Liver (tissue), 9 donors: ENCODE measurements around the gene CACNA1S. TPM values are rescaled to one million over a fixed set of nuclear protein-coding genes. Genes with fewer than 3 reads are reported as not detected.

Source experiments
- DNase-seq: peaks from one replicate; pipeline ENCODE4 v3.0.0-alpha.2; 2017; ENCODE audit warnings: low spot score
- H3K27ac ChIP-seq, 2 donors: one replicate each; pipeline ENCODE4 v1.7.0; 2013; ENCODE audit warnings: inconsistent platforms in 2 of 2, low read length in 2 of 2, control low read depth in 1 of 2, low read depth in 1 of 2, mild to moderate bottlenecking in 1 of 2
- H3K27me3 ChIP-seq, 4 donors: one replicate each; pipeline versions ENCODE4 v1.6.1 to v1.7.0; 2013; ENCODE audit warnings: low read length in 3 of 4, inconsistent platforms in 1 of 4, mild to moderate bottlenecking in 1 of 4, moderate library complexity in 1 of 4; ENCODE audit not compliant: control insufficient read depth in 4 of 4, insufficient read depth in 4 of 4
- H3K36me3 ChIP-seq, 4 donors: one replicate each; pipeline versions ENCODE4 v1.6.1 to v1.7.0; 2013; ENCODE audit warnings: low read length in 3 of 4, mild to moderate bottlenecking in 3 of 4, low read depth in 1 of 4, moderate library complexity in 1 of 4; ENCODE audit not compliant: control insufficient read depth in 4 of 4, insufficient read depth in 3 of 4
- H3K4me1 ChIP-seq, 4 donors: one replicate each; pipeline versions ENCODE4 v1.6.1 to v1.7.0; 2013; ENCODE audit warnings: low read length in 3 of 4, mild to moderate bottlenecking in 3 of 4, moderate library complexity in 1 of 4; ENCODE audit not compliant: control insufficient read depth in 4 of 4, insufficient read depth in 4 of 4
- H3K4me3 ChIP-seq, 3 donors: one replicate each; pipeline versions ENCODE4 v1.6.1 to v1.7.0; 2013; ENCODE audit warnings: low read length in 3 of 3, control low read depth in 1 of 3, low read depth in 1 of 3, mild to moderate bottlenecking in 1 of 3
- H3K9ac ChIP-seq, 2 donors: one replicate each; pipeline ENCODE4 v1.7.0; 2013; ENCODE audit warnings: low read length in 2 of 2, mild to moderate bottlenecking in 2 of 2, moderate library complexity in 2 of 2, control low read depth in 1 of 2, low read depth in 1 of 2
- H3K9me3 ChIP-seq, 4 donors: one replicate each; pipeline versions ENCODE4 v1.6.1 to v1.7.0; 2013; ENCODE audit warnings: low read length in 3 of 4; ENCODE audit not compliant: control insufficient read depth in 4 of 4
- ATF3 ChIP-seq: IDR thresholded peaks from 2 replicates; pipeline ENCODE4 v1.6.1; 2016; ENCODE audit warnings: antibody characterized with exemption
- EGR1 ChIP-seq, 2 donors: IDR thresholded peaks; 2 replicates each; pipeline ENCODE4 v1.6.1; 2016 to 2018; ENCODE audit warnings: antibody characterized with exemption in 2 of 2, low read depth in 2 of 2
- FOXA1 ChIP-seq: IDR thresholded peaks from 2 replicates; pipeline ENCODE4 v1.6.1; 2016; ENCODE audit warnings: antibody characterized with exemption
- FOXA2 ChIP-seq: IDR thresholded peaks from 2 replicates; pipeline ENCODE4 v1.6.1; 2016; ENCODE audit warnings: antibody characterized with exemption
- HNF4A ChIP-seq, 2 donors: conservative IDR thresholded peaks; 2 replicates each; pipeline ENCODE4 v1.6.1; 2016; ENCODE audit warnings: antibody characterized with exemption in 2 of 2, mild to moderate bottlenecking in 2 of 2
- HNF4G ChIP-seq: IDR thresholded peaks from 2 replicates; pipeline ENCODE4 v1.6.1; 2016; ENCODE audit warnings: antibody characterized with exemption
- JUND ChIP-seq, 2 donors: IDR thresholded peaks; 2 replicates each; pipeline ENCODE4 v1.6.1; 2016; ENCODE audit warnings: antibody characterized with exemption in 2 of 2
- NR2F2 ChIP-seq: IDR thresholded peaks from 2 replicates; pipeline ENCODE4 v1.6.1; 2016; ENCODE audit warnings: antibody characterized with exemption
- RAD21 ChIP-seq, 2 donors: IDR thresholded peaks; 2 replicates each; pipeline ENCODE4 v1.6.1; 2016; ENCODE audit warnings: antibody characterized with exemption in 2 of 2, mild to moderate bottlenecking in 2 of 2
- REST ChIP-seq: IDR thresholded peaks from 2 replicates; pipeline ENCODE4 v1.6.1; 2016; ENCODE audit warnings: antibody characterized with exemption, mild to moderate bottlenecking
- RXRA ChIP-seq, 2 donors: IDR thresholded peaks; 2 replicates each; pipeline ENCODE4 v1.6.1; 2017 to 2018; ENCODE audit warnings: antibody characterized with exemption in 2 of 2, mild to moderate bottlenecking in 1 of 2
- SP1 ChIP-seq: IDR thresholded peaks from 2 replicates; pipeline ENCODE4 v1.6.1; 2018; ENCODE audit warnings: antibody characterized with exemption, mild to moderate bottlenecking
- TAF1 ChIP-seq: conservative IDR thresholded peaks from 2 replicates; pipeline ENCODE4 v1.6.1; 2016; ENCODE audit warnings: antibody characterized with exemption, mild to moderate bottlenecking
- YY1 ChIP-seq: IDR thresholded peaks from 2 replicates; pipeline ENCODE4 v1.6.1; 2016; ENCODE audit warnings: antibody characterized with exemption, mild to moderate bottlenecking
- WGBS: extraction: QIAGEN DNeasy Blood & Tissue Kit; methylation state at CpG from one replicate; pipeline ENCODE4 v1.1.7; 2013; 5-methylcytosine and 5-hydroxymethylcytosine counted together
- polyA plus RNA-seq, 2 donors: library from polyadenylated mRNA; stranded (reverse) in 1 of 2; unstranded in 1 of 2; fragments of 200-250 nt in 1 of 2; fragments of >200 nt in 1 of 2; fragmentation: Nextera tagmentation in 1 of 2; extraction: Ambion mirVana in 1 of 2; gene quantifications; one replicate each; pipeline versions ENCODE4 v1.2.1 to v1.2.3, GENCODE V29; 2013 to 2015
- total RNA-seq, 2 donors: library from RNA; depleted of rRNA; stranded (reverse); fragments of >200 nt; gene quantifications; one replicate each; pipeline ENCODE4 v1.2.3, GENCODE V29; 2014
- TF ChIP-seq, protein P1 (sequence below): IDR thresholded peaks from 2 replicates; pipeline ENCODE4 v1.6.1; 2016; ENCODE audit warnings: antibody characterized with exemption
- TF ChIP-seq, protein P2 (sequence below): fragments of 150-350 bp; IDR thresholded peaks from 2 replicates; pipeline ENCODE4 v1.5.1; 2017; ENCODE audit warnings: improper control_type of control experiment, low read depth, low read length; ENCODE audit not compliant: missing input control
- TF ChIP-seq, protein P3 (sequence below): IDR thresholded peaks from 2 replicates; pipeline ENCODE4 v1.6.1; 2016; ENCODE audit warnings: antibody characterized with exemption
- donor health status: healthy.
- donor health status: healthy.
- donor health status: healthy.
- donor health status: healthy.
- donor health status: healthy.

Gene CACNA1S
- total and polyA plus RNA-seq, 4 donors = under 0.01 to 0.33 TPM; not detected in 2

DNA sequence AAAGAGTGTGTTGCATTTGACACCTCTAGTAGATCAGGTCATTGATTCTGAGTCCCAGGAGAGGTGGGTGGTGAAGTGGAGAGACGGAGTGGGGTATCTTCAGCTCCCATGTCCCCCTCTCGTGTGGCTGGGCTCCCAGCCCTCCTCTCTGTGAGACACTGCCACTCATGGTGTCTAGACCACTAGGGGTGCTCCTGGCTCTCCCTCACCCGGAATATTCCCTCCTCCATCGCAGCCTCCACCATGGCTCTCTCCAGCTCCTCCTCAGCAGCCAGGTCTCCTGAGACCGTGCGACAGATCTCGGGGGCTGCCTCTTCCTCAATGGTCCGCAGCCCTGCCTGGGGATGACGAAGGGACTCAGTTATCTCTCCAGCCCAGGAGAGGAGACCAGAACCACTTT is 68.1 kb downstream of the CACNA1S start:
- no peak overlapping the region for H3K4me3 ChIP-seq
- TF ChIP-seq, protein P1, sequence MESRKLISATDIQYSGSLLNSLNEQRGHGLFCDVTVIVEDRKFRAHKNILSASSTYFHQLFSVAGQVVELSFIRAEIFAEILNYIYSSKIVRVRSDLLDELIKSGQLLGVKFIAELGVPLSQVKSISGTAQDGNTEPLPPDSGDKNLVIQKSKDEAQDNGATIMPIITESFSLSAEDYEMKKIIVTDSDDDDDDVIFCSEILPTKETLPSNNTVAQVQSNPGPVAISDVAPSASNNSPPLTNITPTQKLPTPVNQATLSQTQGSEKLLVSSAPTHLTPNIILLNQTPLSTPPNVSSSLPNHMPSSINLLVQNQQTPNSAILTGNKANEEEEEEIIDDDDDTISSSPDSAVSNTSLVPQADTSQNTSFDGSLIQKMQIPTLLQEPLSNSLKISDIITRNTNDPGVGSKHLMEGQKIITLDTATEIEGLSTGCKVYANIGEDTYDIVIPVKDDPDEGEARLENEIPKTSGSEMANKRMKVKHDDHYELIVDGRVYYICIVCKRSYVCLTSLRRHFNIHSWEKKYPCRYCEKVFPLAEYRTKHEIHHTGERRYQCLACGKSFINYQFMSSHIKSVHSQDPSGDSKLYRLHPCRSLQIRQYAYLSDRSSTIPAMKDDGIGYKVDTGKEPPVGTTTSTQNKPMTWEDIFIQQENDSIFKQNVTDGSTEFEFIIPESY = no peak
- TF ChIP-seq HNF4A (conservative IDR thresholded peaks at IDR 0.05) = no peak
- TF ChIP-seq RAD21 (IDR thresholded peaks at IDR 0.05) = no peak
- no peak for TF ChIP-seq RXRA (IDR thresholded peaks at IDR 0.05)
- 88% methylated on average over 9 of the region's 9 CpGs for WGBS
- no peak for DNase-seq
- no peak overlapping the region for H3K9ac ChIP-seq
- no peaks in the 10 kb centered on the region for H3K27me3 ChIP-seq
- no peak overlapping the region for H3K27ac ChIP-seq
- H3K36me3 ChIP-seq = no peaks in the 10 kb centered on the region
- no peaks in the 10 kb centered on the region for H3K9me3 ChIP-seq
- H3K4me1 ChIP-seq = no peaks in the 10 kb centered on the region

DNA sequence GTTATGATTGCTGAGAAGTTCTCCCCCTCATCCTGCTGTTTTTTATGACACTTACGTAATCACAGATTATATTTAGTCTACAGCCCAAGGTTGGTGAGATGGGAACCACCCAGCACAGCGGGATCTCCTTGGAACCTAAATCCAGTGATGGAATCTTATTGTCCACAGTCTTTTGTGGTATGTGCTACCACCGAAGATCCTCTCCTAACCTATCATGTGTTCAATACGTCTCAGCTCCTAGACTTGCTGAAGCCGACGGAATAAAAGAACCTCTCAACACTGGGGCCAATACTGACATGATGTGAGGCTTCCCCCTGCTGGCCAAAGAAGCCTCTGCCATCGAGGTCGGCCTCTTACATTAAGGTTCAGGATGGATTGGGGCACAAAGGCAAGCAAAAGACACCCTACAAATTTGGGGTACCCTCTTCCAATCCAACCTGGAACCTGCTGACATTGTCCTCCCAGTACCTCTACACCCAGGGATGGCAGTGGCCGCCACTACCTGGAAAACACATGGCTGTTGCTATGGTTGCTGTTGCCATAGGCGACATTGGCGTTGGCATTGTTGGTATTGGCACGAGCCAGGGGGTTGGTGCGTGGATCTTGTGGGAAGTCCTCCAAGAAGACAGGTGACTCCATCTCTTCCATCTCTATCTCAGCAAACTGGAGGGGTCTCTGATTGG is 69.3 kb downstream of the CACNA1S start:
- H3K9me3 ChIP-seq = no peaks in the 10 kb centered on the region
- no peaks in the 10 kb centered on the region for H3K27me3 ChIP-seq
- peak; percentile 58 for DNase-seq
- WGBS = 26% methylated on average over 13 of the region's 13 CpGs
- no peak overlapping the region for H3K27ac ChIP-seq
- TF ChIP-seq RAD21 (IDR thresholded peaks at IDR 0.05) (peak; percentile 96 to 97), RXRA (IDR thresholded peaks at IDR 0.05) (no peak), NR2F2 (no peak), HNF4A (conservative IDR thresholded peaks at IDR 0.05) (no peak), YY1 (no peak), FOXA2 (no peak), SP1 (no peak)
- TF ChIP-seq, protein P2, sequence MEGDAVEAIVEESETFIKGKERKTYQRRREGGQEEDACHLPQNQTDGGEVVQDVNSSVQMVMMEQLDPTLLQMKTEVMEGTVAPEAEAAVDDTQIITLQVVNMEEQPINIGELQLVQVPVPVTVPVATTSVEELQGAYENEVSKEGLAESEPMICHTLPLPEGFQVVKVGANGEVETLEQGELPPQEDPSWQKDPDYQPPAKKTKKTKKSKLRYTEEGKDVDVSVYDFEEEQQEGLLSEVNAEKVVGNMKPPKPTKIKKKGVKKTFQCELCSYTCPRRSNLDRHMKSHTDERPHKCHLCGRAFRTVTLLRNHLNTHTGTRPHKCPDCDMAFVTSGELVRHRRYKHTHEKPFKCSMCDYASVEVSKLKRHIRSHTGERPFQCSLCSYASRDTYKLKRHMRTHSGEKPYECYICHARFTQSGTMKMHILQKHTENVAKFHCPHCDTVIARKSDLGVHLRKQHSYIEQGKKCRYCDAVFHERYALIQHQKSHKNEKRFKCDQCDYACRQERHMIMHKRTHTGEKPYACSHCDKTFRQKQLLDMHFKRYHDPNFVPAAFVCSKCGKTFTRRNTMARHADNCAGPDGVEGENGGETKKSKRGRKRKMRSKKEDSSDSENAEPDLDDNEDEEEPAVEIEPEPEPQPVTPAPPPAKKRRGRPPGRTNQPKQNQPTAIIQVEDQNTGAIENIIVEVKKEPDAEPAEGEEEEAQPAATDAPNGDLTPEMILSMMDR = peak; percentile 84
- H3K36me3 ChIP-seq = no peaks in the 10 kb centered on the region
- H3K4me1 ChIP-seq = no peaks in the 10 kb centered on the region
- no peak overlapping the region for H3K4me3 ChIP-seq
- H3K9ac ChIP-seq = no peak overlapping the region

GRCh38 chr1:201041011-201041410 is 71.2 kb downstream of the CACNA1S start:
- 95% methylated on average over 2 of the region's 2 CpGs for WGBS
- Histone ChIP-seq H3K9ac (no peak overlapping the region), H3K9me3 (no peaks in the 10 kb centered on the region), H3K36me3 (no peaks in the 10 kb centered on the region), H3K27me3 (peaks cover 0 to 8% (median 0%) of the 10 kb centered on the region in 4 donors), H3K4me3 (no peak overlapping the region), H3K27ac (no peak overlapping the region), H3K4me1 (no peaks in the 10 kb centered on the region)
- DNase-seq = no peak
- no peak for TF ChIP-seq REST
- TF ChIP-seq, protein P2 = no peak
- no peak for TF ChIP-seq SP1
- TF ChIP-seq YY1 = no peak
- no peak for TF ChIP-seq FOXA2
- no peak for TF ChIP-seq RAD21 (IDR thresholded peaks at IDR 0.05)
- no peak for TF ChIP-seq ATF3
- TF ChIP-seq HNF4G = no peak
- TF ChIP-seq NR2F2 = no peak
- no peak for TF ChIP-seq RXRA (IDR thresholded peaks at IDR 0.05)
- no peak for TF ChIP-seq FOXA1
- TF ChIP-seq EGR1 (IDR thresholded peaks at IDR 0.05; ENCODE audit: low read depth in 2 of 2) = no peak
- no peak for TF ChIP-seq JUND (IDR thresholded peaks at IDR 0.05)
- no peak for TF ChIP-seq TAF1
- TF ChIP-seq, protein P3, sequence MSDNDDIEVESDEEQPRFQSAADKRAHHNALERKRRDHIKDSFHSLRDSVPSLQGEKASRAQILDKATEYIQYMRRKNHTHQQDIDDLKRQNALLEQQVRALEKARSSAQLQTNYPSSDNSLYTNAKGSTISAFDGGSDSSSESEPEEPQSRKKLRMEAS = no peak
